ENCODE results near the gene MRPL46. TPM values are rescaled to one million over a fixed set of nuclear protein-coding genes. Genes with fewer than 3 reads are reported as not detected.
"Not testable (repeated sequence)": the region's sequence is repeated elsewhere in the genome, so short reads cannot be mapped to it uniquely, and the experiment has no call there.

Gene MRPL46
- total RNA-seq, 3 donors from 2014 or later: 24.9 to 29.3 (median 27.7) TPM

GRCh38 chr15:88470625-88471372, 3.6 kb upstream of the MRPL46 start:
- Histone ChIP-seq H3K36me3 (ENCODE audit: low read depth) (no peaks in the 10 kb centered on the region), H3K4me3 (no peak overlapping the region), H3K4me1 (ENCODE audit: low read depth) (peaks cover 13% of the 10 kb centered on the region), H3K9me3 (no peaks in the 10 kb centered on the region)
- intact Hi-C loops (cut with DNase I, micrococcal nuclease): loop anchor here in 1 of 2 donors (10.0 kb wide), 1 partner anchor 144 kb away; no protein-coding TSS in a partner anchor
- no peak for DNase-seq
- ATAC-seq: peak; percentile 45
- no peak for TF ChIP-seq CTCF (IDR thresholded peaks at IDR 0.05)

GRCh38 chr15:88469321-88469720, 2.1 kb upstream of the MRPL46 start:
- no peak overlapping the region for H3K4me3 ChIP-seq
- no peaks in the 10 kb centered on the region for H3K36me3 ChIP-seq (ENCODE audit: low read depth)
- peaks cover 14% of the 10 kb centered on the region for H3K4me1 ChIP-seq (ENCODE audit: low read depth)
- DNase-seq (no peak), ATAC-seq (no peak)
- H3K9me3 ChIP-seq: no peaks in the 10 kb centered on the region
- intact Hi-C loops (cut with DNase I, micrococcal nuclease): no loop called here
- TF ChIP-seq CTCF (IDR thresholded peaks at IDR 0.05): no peak

GRCh38 chr15:88468721-88469120, 1.5 kb upstream of the MRPL46 start:
- ATAC-seq; intact Hi-C loops (cut with DNase I, micrococcal nuclease); H3K9me3 ChIP-seq; DNase-seq; H3K4me3 ChIP-seq; H3K36me3 ChIP-seq (ENCODE audit: low read depth): not testable (repeated sequence)
- H3K4me1 ChIP-seq (ENCODE audit: low read depth): peaks cover 14% of the 10 kb centered on the region

GRCh38 chr15:88467935-88468528, 844 bp upstream of the MRPL46 start:
- peak in 1 of 3 donors; percentile 34 for DNase-seq
- intact Hi-C loops (cut with DNase I, micrococcal nuclease): no loop called here

GRCh38 chr15:88465633-88466224, 1.5 kb downstream of the MRPL46 start:
- DNase-seq (no peak), ATAC-seq (no peak)
- TF ChIP-seq CTCF (IDR thresholded peaks at IDR 0.05): no peak
- H3K9me3 ChIP-seq: no peaks in the 10 kb centered on the region
- no peaks in the 10 kb centered on the region for H3K36me3 ChIP-seq (ENCODE audit: low read depth)
- H3K4me1 ChIP-seq (ENCODE audit: low read depth): peaks cover 14% of the 10 kb centered on the region
- no peak overlapping the region for H3K4me3 ChIP-seq
- intact Hi-C loops (cut with DNase I, micrococcal nuclease): no loop called here

More at GRCh38 chr15:88467935-88468528, 844 bp upstream of the MRPL46 start:
- H3K9me3 ChIP-seq: no peaks in the 10 kb centered on the region
- no peak for ATAC-seq
- TF ChIP-seq CTCF (IDR thresholded peaks at IDR 0.05): no peak
- peak overlapping the region; percentile 85 for H3K4me3 ChIP-seq
- no peaks in the 10 kb centered on the region for H3K36me3 ChIP-seq (ENCODE audit: low read depth)
- H3K4me1 ChIP-seq (ENCODE audit: low read depth): peaks cover 14% of the 10 kb centered on the region

Measured in mucosa of descending colon (tissue), 3 donors.